ENCODE data around the gene ADAP1.

Gene ADAP1

DNA sequence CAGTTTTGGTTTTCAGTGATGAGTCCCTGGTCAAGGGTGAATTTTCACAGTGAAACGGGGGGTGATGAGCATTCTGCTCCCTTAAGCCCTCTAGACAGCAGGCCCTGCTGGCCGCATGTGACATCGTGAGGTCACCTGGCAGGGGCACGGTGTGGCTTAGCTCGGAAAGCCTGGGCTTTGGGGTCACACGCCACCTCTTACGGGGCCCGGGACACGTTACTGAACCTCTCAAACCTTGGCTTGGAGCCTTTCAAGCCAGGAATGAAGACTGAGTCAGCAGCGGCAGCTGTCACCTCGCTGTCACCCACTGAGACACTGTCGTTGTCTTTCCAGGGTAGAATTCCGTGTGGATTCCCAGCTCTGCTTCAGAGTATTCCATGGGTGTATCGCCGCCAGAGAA lies 74.0 kb downstream of the ADAP1 start:
- Histone ChIP-seq H3K4me3 (ENCODE audit: low read length, poor library complexity, severe bottlenecking) (no peak overlapping the region), H3K9ac (ENCODE audit: low read depth, low read length, poor library complexity, severe bottlenecking) (no peak overlapping the region), H4K20me1 (ENCODE audit: insufficient read depth, low read length, poor library complexity, severe bottlenecking) (peaks cover 50% of the 10 kb centered on the region)

DNA sequence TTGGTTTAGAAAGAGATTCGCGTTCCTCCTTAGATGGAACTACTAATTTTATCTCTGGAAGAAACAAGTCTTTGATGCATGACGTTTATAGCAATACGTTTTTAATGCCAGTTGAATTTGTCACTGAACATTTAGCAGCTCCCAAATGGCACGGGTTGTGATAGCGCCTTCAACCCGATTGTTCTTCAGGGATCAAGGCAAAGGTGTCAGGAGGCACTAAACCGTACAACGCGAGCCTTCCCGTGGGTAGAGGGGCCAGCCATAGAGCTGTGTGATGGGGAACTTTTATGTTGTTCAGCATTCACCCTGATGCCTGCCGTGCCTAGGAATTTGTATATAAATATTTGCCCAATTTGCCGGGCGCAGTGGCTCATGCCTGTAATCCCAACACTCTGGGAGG lies 74.8 kb downstream of the ADAP1 start:
- TF ChIP-seq EZH2phosphoT487 (IDR thresholded peaks at IDR 0.05; ENCODE audit: borderline replicate concordance) = no peak
- TF ChIP-seq, protein P1, sequence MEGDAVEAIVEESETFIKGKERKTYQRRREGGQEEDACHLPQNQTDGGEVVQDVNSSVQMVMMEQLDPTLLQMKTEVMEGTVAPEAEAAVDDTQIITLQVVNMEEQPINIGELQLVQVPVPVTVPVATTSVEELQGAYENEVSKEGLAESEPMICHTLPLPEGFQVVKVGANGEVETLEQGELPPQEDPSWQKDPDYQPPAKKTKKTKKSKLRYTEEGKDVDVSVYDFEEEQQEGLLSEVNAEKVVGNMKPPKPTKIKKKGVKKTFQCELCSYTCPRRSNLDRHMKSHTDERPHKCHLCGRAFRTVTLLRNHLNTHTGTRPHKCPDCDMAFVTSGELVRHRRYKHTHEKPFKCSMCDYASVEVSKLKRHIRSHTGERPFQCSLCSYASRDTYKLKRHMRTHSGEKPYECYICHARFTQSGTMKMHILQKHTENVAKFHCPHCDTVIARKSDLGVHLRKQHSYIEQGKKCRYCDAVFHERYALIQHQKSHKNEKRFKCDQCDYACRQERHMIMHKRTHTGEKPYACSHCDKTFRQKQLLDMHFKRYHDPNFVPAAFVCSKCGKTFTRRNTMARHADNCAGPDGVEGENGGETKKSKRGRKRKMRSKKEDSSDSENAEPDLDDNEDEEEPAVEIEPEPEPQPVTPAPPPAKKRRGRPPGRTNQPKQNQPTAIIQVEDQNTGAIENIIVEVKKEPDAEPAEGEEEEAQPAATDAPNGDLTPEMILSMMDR (conservative IDR thresholded peaks at IDR 0.05; ENCODE audit: low read length) = no peak
- Histone ChIP-seq H3K4me2 (ENCODE audit: low read depth, low read length, poor library complexity, severe bottlenecking) (peak overlapping the region; percentile 93), H3K27me3 (ENCODE audit: insufficient read depth, low read length, poor library complexity, severe bottlenecking) (no peaks in the 10 kb centered on the region), H3K36me3 (ENCODE audit: insufficient read depth, low read length) (no peaks in the 10 kb centered on the region), H3K4me1 (ENCODE audit: insufficient read depth, low read length, poor library complexity, severe bottlenecking) (peaks cover 15% of the 10 kb centered on the region), H3F3A (ENCODE audit: low read depth) (peaks cover 13% of the 10 kb centered on the region), H3K9ac (ENCODE audit: low read depth, low read length, poor library complexity, severe bottlenecking) (peak overlapping the region; percentile 97), H3K79me2 (ENCODE audit: insufficient read depth, low read length) (peaks cover 78% of the 10 kb centered on the region), H4K20me1 (ENCODE audit: insufficient read depth, low read length, poor library complexity, severe bottlenecking) (peaks cover 50% of the 10 kb centered on the region), H3K9me2 (replicated peaks; ENCODE audit: low read depth, low read length) (no peaks in the 10 kb centered on the region), H2AFZ (ENCODE audit: low read length) (no peak overlapping the region), H3K4me3 (ENCODE audit: low read length, poor library complexity, severe bottlenecking) (peak overlapping the region; percentile 95), H3K9me3 (ENCODE audit: insufficient read depth, low read depth, low read length) (no peaks in the 10 kb centered on the region)

More for the DNA sequence above, 74.0 kb downstream of the ADAP1 start:
- peaks cover 15% of the 10 kb centered on the region for H3K4me1 ChIP-seq (ENCODE audit: insufficient read depth, low read length, poor library complexity, severe bottlenecking)
- no peaks in the 10 kb centered on the region for H3K9me3 ChIP-seq (ENCODE audit: insufficient read depth, low read depth, low read length)
- TF ChIP-seq, protein P1 (conservative IDR thresholded peaks at IDR 0.05; ENCODE audit: low read length) = no peak
- no peak for TF ChIP-seq EZH2phosphoT487 (IDR thresholded peaks at IDR 0.05; ENCODE audit: borderline replicate concordance)
- H3K27me3 ChIP-seq (ENCODE audit: insufficient read depth, low read length, poor library complexity, severe bottlenecking) = no peaks in the 10 kb centered on the region
- H3K79me2 ChIP-seq (ENCODE audit: insufficient read depth, low read length) = peaks cover 85% of the 10 kb centered on the region
- H3K36me3 ChIP-seq (ENCODE audit: insufficient read depth, low read length) = no peaks in the 10 kb centered on the region
- peak overlapping the region; percentile 38 for H3K4me2 ChIP-seq (ENCODE audit: low read depth, low read length, poor library complexity, severe bottlenecking)
- H3K9me2 ChIP-seq (replicated peaks; ENCODE audit: low read depth, low read length) = no peaks in the 10 kb centered on the region
- H3F3A ChIP-seq (ENCODE audit: low read depth) = peaks cover 6% of the 10 kb centered on the region; the same call in 1 of the 2 replicates
- H2AFZ ChIP-seq (ENCODE audit: low read length) = no peak overlapping the region

DNA sequence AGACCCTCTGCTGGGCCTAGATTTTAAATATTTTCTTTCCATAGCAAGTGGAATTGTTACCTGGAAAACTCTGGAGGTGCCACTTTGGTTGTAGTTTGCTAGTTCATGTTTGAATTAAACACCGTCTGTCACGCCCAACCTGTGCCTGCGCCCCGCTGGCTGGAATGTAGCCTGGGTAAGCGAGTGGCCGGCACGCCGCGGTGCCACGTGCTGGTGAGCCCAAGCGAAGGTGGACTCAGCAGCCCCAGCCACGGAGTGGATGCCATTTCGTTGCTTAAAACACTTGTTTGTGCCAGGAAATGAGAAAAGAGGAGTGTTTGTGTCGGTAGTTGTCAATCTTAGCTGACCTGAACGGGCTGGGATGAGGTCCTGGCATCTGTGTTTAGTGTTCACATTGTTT lies 75.4 kb downstream of the ADAP1 start:
- Histone ChIP-seq H2AFZ (ENCODE audit: low read length) (no peak overlapping the region), H3K27me3 (ENCODE audit: insufficient read depth, low read length, poor library complexity, severe bottlenecking) (no peaks in the 10 kb centered on the region), H3K79me2 (ENCODE audit: insufficient read depth, low read length) (peaks cover 72% of the 10 kb centered on the region), H3K9me2 (replicated peaks; ENCODE audit: low read depth, low read length) (no peaks in the 10 kb centered on the region), H3K4me1 (ENCODE audit: insufficient read depth, low read length, poor library complexity, severe bottlenecking) (peaks cover 15% of the 10 kb centered on the region), H4K20me1 (ENCODE audit: insufficient read depth, low read length, poor library complexity, severe bottlenecking) (peaks cover 50% of the 10 kb centered on the region), H3K4me3 (ENCODE audit: low read length, poor library complexity, severe bottlenecking) (peak overlapping the region; percentile 95), H3F3A (ENCODE audit: low read depth) (peaks cover 19% of the 10 kb centered on the region), H3K9ac (ENCODE audit: low read depth, low read length, poor library complexity, severe bottlenecking) (peak overlapping the region; percentile 97), H3K36me3 (ENCODE audit: insufficient read depth, low read length) (no peaks in the 10 kb centered on the region), H3K9me3 (ENCODE audit: insufficient read depth, low read depth, low read length) (no peaks in the 10 kb centered on the region), H3K4me2 (ENCODE audit: low read depth, low read length, poor library complexity, severe bottlenecking) (peak overlapping the region; percentile 93)
- TF ChIP-seq, protein P1 (conservative IDR thresholded peaks at IDR 0.05; ENCODE audit: low read length) = no peak
- TF ChIP-seq EZH2phosphoT487 (IDR thresholded peaks at IDR 0.05; ENCODE audit: borderline replicate concordance) = no peak

Data from Loucy (cell line).